ENCODE data around the gene EEIG2. TPM values are rescaled to one million over a fixed set of nuclear protein-coding genes. Genes with fewer than 3 reads are reported as not detected.
A peak's percentile ranks its signal among the peaks of the same experiment; 100 is the strongest.

EEIG2 gene
- total and polyA plus RNA-seq, 2 donors (not counting 1 experiment from before 2014, with no cell fraction given): 4.4 to 13.6 TPM

- Mint-ChIP-seq H3K4me1 (peaks cover 33% of the 10 kb centered on the region), H3K27ac (peak overlapping the region; percentile 5), H3K9me3 (ENCODE audit: insufficient read depth) (peaks cover 15% of the 10 kb centered on the region), H3K27me3 (no peaks in the 10 kb centered on the region), H3K4me3 (peak overlapping the region; percentile 68)
- Histone ChIP-seq H3K79me2 (ENCODE audit: control insufficient read depth, insufficient read depth, low read length) (peaks cover 58% of the 10 kb centered on the region), H2AFZ (ENCODE audit: insufficient read depth, low read depth, low read length, poor library complexity, severe bottlenecking) (no peak overlapping the region), H4K20me1 (ENCODE audit: control insufficient read depth, insufficient read depth, low read length, poor library complexity, severe bottlenecking) (no peaks in the 10 kb centered on the region), H3K9me3 (ENCODE audit: control extremely low read depth in 1 of 3, control insufficient read depth in 2 of 3, insufficient read depth in 1 of 3, low read length in 2 of 3) (peaks cover 0 to 16% (median 5%) of the 10 kb centered on the region in 3 donors), H3K27ac (ENCODE audit: low read length in 2 of 2) (no peak overlapping the region), H3K27me3 (replicated peaks in 1 of 4; ENCODE audit: control extremely low read depth in 1 of 4, control insufficient read depth in 3 of 4, insufficient read depth in 4 of 4, low read length in 3 of 4) (no peaks in the 10 kb centered on the region), H3K4me3 (ENCODE audit: control extremely low read depth in 1 of 5, extremely low read depth in 1 of 5, insufficient read depth in 1 of 5, low read depth in 2 of 5, low read length in 4 of 5) (no peak overlapping the region), H3K4me2 (replicated peaks; ENCODE audit: low read depth, low read length, poor library complexity, severe bottlenecking) (peak overlapping the region; percentile 39), H3K4me1 (ENCODE audit: control insufficient read depth in 2 of 2, insufficient read depth in 2 of 2, low read length in 2 of 2) (peaks cover 8 to 13% of the 10 kb centered on the region in 2 donors), H3K36me3 (replicated peaks in 1 of 2; ENCODE audit: control extremely low read depth in 1 of 2, control insufficient read depth in 1 of 2, extremely low read depth in 1 of 2, insufficient read depth in 2 of 2, low read length in 1 of 2) (no peaks in the 10 kb centered on the region), H3K9ac (ENCODE audit: low read length) (no peak overlapping the region)
- no peak for DNase-seq
- intact Hi-C loops (cut with micrococcal nuclease): no loop called here
- CTCF ChIA-PET: interaction anchor here (0.5 to 2.5 kb wide), 4 partner anchors 13 to 308 kb away, joined by 3 to 16 read pairs (median 3); partner anchors contain the start of gene EEIG2
- POLR2A ChIA-PET: interaction anchor here (0.6 kb wide), 1 partner anchor 149 kb away, joined by 6 read pairs; no protein-coding TSS in a partner anchor
- WGBS (ENCODE audit: insufficient coverage): 92% methylated on average over 4 of the region's 4 CpGs
- TF ChIP-seq CTCF (IDR thresholded peaks at IDR 0.05) (no peak), EZH2 (IDR thresholded peaks at IDR 0.05; ENCODE audit: borderline replicate concordance, insufficient read depth, low read depth, low read length, poor library complexity, severe bottlenecking) (no peak)
- peak; percentile 7 for ATAC-seq (ENCODE audit: low read depth)
These were observed 24.0 kb downstream of the EEIG2 start for GRCh38 chr1:108583757-108584427.

GRCh38 chr1:108584428-108584856 is 24.5 kb downstream of the EEIG2 start:
- Mint-ChIP-seq H3K4me3 (peak overlapping the region; percentile 68), H3K27ac (peak overlapping the region; percentile 74), H3K9me3 (ENCODE audit: insufficient read depth) (peaks cover 15% of the 10 kb centered on the region), H3K4me1 (peaks cover 34% of the 10 kb centered on the region), H3K27me3 (no peaks in the 10 kb centered on the region)
- Histone ChIP-seq H4K20me1 (ENCODE audit: control insufficient read depth, insufficient read depth, low read length, poor library complexity, severe bottlenecking) (peaks cover 1% of the 10 kb centered on the region), H3K27ac (ENCODE audit: low read length in 2 of 2) (no peak overlapping the region), H3K4me3 (ENCODE audit: control extremely low read depth in 1 of 5, extremely low read depth in 1 of 5, insufficient read depth in 1 of 5, low read depth in 2 of 5, low read length in 4 of 5) (no peak overlapping the region), H3K36me3 (replicated peaks in 1 of 2; ENCODE audit: control extremely low read depth in 1 of 2, control insufficient read depth in 1 of 2, extremely low read depth in 1 of 2, insufficient read depth in 2 of 2, low read length in 1 of 2) (no peaks in the 10 kb centered on the region), H3K9me3 (ENCODE audit: control extremely low read depth in 1 of 3, control insufficient read depth in 2 of 3, insufficient read depth in 1 of 3, low read length in 2 of 3) (peaks cover 0 to 16% (median 5%) of the 10 kb centered on the region in 3 donors), H3K27me3 (replicated peaks in 1 of 4; ENCODE audit: control extremely low read depth in 1 of 4, control insufficient read depth in 3 of 4, insufficient read depth in 4 of 4, low read length in 3 of 4) (no peaks in the 10 kb centered on the region), H3K79me2 (ENCODE audit: control insufficient read depth, insufficient read depth, low read length) (peaks cover 62% of the 10 kb centered on the region), H3K4me2 (replicated peaks; ENCODE audit: low read depth, low read length, poor library complexity, severe bottlenecking) (peak overlapping the region; percentile 39), H2AFZ (ENCODE audit: insufficient read depth, low read depth, low read length, poor library complexity, severe bottlenecking) (no peak overlapping the region), H3K9ac (ENCODE audit: low read length) (peak overlapping the region; percentile 14), H3K4me1 (ENCODE audit: control insufficient read depth in 2 of 2, insufficient read depth in 2 of 2, low read length in 2 of 2) (peaks cover 8 to 13% of the 10 kb centered on the region in 2 donors)
- no CpG with 5 or more reads among the region's 5 CpGs for WGBS (ENCODE audit: insufficient coverage)
- CTCF ChIA-PET: interaction anchor here (1.2 to 2.2 kb wide), 2 partner anchors 24 to 307 kb away, joined by 3 to 17 read pairs; partner anchors contain the start of gene EEIG2
- intact Hi-C loops (cut with micrococcal nuclease): no loop called here
- POLR2A ChIA-PET: no interaction called here
- ATAC-seq (ENCODE audit: low read depth) (peak; percentile 39), DNase-seq (peak; percentile 35)
- TF ChIP-seq CTCF (IDR thresholded peaks at IDR 0.05) (no peak), EZH2 (IDR thresholded peaks at IDR 0.05; ENCODE audit: borderline replicate concordance, insufficient read depth, low read depth, low read length, poor library complexity, severe bottlenecking) (no peak)
